ENCODE measurements around the gene PAAF1.

- TF ChIP-seq, protein P1, sequence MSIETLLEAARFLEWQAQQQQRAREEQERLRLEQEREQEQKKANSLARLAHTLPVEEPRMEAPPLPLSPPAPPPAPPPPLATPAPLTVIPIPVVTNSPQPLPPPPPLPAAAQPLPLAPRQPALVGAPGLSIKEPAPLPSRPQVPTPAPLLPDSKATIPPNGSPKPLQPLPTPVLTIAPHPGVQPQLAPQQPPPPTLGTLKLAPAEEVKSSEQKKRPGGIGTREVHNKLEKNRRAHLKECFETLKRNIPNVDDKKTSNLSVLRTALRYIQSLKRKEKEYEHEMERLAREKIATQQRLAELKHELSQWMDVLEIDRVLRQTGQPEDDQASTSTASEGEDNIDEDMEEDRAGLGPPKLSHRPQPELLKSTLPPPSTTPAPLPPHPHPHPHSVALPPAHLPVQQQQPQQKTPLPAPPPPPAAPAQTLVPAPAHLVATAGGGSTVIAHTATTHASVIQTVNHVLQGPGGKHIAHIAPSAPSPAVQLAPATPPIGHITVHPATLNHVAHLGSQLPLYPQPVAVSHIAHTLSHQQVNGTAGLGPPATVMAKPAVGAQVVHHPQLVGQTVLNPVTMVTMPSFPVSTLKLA (IDR thresholded peaks at IDR 0.05) = no peak
- no peak for TF ChIP-seq FOXM1 (CRISPR knock-in tag; IDR thresholded peaks at IDR 0.05)
Observed at GRCh38 chr11:73912026-73912425, 35.2 kb downstream of the PAAF1 start.
